HCT116 (cell line): ENCODE results near the gene CAMK2D. TPM values are rescaled to one million over a fixed set of nuclear protein-coding genes. Genes with fewer than 3 reads are reported as not detected.

Experiments used
- ATAC-seq: fragments of 200-7000 bp; cut with Tn5 transposase; 2 replicates; pipeline ENCODE4 v1.9.1; 2020; ENCODE audit warnings: mild to moderate bottlenecking, moderate library complexity
- BruUV-seq: library from RNA; stranded (reverse); fragments of 400-500 nt; replicated peaks from 2 replicates; lab custom pipeline; 2021; lab: Mats Ljungman, UMichigan
- CTCF ChIA-PET: fragments of 300-600 bp; sonication (Branson Sonifier 250); formaldehyde crosslinking; loops from one replicate; lab custom pipeline; 2021; ENCODE audit warnings: antibody characterized with exemption; lab: Charles Lee
- POLR2A ChIA-PET: fragments of 300-600, 350-600 bp; sonication (Branson Sonifier 250); formaldehyde crosslinking; loops from one replicate; lab custom pipeline; 2021; ENCODE audit warnings: antibody characterized with exemption; lab: Charles Lee
- RAD21 ChIA-PET, 2 experiments: fragments of 300-600 bp; sonication (Branson Sonifier 250); formaldehyde crosslinking; loops; one replicate each; lab custom pipeline; 2023; ENCODE audit warnings: low total read pairs in 2 of 2; ENCODE audit not compliant: uncharacterized antibody in 2 of 2, unreplicated experiment in 2 of 2, low non-redundant PET in 1 of 2; lab: Charles Lee
- DNase-seq: peaks from one replicate; pipeline ENCODE4 v3.0.0-alpha.2; 2010; ENCODE audit warnings: low read depth, low spot score
- H2AFZ ChIP-seq: fragments of 200-600 bp; shearing (Covaris generic), sonication (generic); 2 replicates; pipeline ENCODE4 v1.6.1; 2017; ENCODE audit warnings: low read depth, mixed run types, mixed read lengths, antibody characterized with exemption, low read length; ENCODE audit not compliant: poor library complexity, severe bottlenecking
- H3K27ac ChIP-seq: 2 replicates; pipeline ENCODE4 v1.5.1; 2012; ENCODE audit warnings: low read depth, low read length
- H3K27me3 ChIP-seq: fragments of 200-600 bp; sonication (generic); 2 replicates; pipeline ENCODE4 v1.6.1; 2016; ENCODE audit warnings: mixed run types, low read length, mixed read lengths; ENCODE audit not compliant: insufficient read depth
- H3K36me3 ChIP-seq, 2 experiments: fragments of 200-500 bp in 1 of 2; fragments of 200-600 bp in 1 of 2; sonication (Bioruptor generic) in 1 of 2; sonication (generic) in 1 of 2; 2 replicates each; pipeline versions ENCODE4 v1.5.1 to v1.6.1; 2014 to 2016; ENCODE audit warnings: low read length in 2 of 2, inconsistent platforms in 1 of 2, mixed read lengths in 1 of 2, mixed run types in 1 of 2; ENCODE audit not compliant: insufficient read depth in 2 of 2, control insufficient read depth in 1 of 2
- H3K4me1 ChIP-seq, 2 experiments: fragments of 200-600 bp in 1 of 2; sonication (generic) in 1 of 2; 2 replicates each; pipeline versions ENCODE4 v1.5.1 to v1.6.1; 2012 to 2017; ENCODE audit warnings: low read length in 2 of 2, inconsistent platforms in 1 of 2, mild to moderate bottlenecking in 1 of 2, mixed read lengths in 1 of 2, mixed run types in 1 of 2, moderate library complexity in 1 of 2; ENCODE audit not compliant: insufficient read depth in 2 of 2, control insufficient read depth in 1 of 2
- H3K4me2 ChIP-seq: fragments of 200-600 bp; sonication (generic); 2 replicates; pipeline ENCODE4 v1.6.1; 2017; ENCODE audit warnings: mixed run types, low read length, mixed read lengths
- H3K4me3 ChIP-seq, 2 experiments: fragments of 200-600 bp in 1 of 2; sonication (generic) in 1 of 2; replicated peaks in 1 of 2; 2 replicates each; pipeline ENCODE4 v1.5.1; 2011 to 2016; ENCODE audit warnings: low read length in 2 of 2, control low read depth in 1 of 2, low read depth in 1 of 2, mild to moderate bottlenecking in 1 of 2, mixed read lengths in 1 of 2, mixed run types in 1 of 2
- H3K79me2 ChIP-seq: fragments of 200-600 bp; sonication (generic); 2 replicates; pipeline ENCODE4 v1.6.1; 2017; ENCODE audit warnings: mild to moderate bottlenecking, mixed run types, low read length, moderate library complexity, mixed read lengths; ENCODE audit not compliant: insufficient read depth
- H3K9ac ChIP-seq: fragments of 200-600 bp; sonication (generic); 2 replicates; pipeline ENCODE4 v1.6.1; 2016; ENCODE audit warnings: low read length, mixed read lengths
- H3K9me2 ChIP-seq: fragments of 200-600 bp; sonication (generic), shearing (Covaris generic); 2 replicates; pipeline ENCODE4 v1.6.1; 2017; ENCODE audit warnings: mixed run types, mild to moderate bottlenecking, moderate library complexity; ENCODE audit not compliant: insufficient read depth
- H3K9me3 ChIP-seq, 2 experiments: fragments of 200-500 bp in 1 of 2; fragments of 200-600 bp in 1 of 2; sonication (Bioruptor generic) in 1 of 2; sonication (generic) in 1 of 2; 2 replicates each; pipeline ENCODE4 v1.6.1; 2014 to 2017; ENCODE audit warnings: low read length in 2 of 2, mixed read lengths in 2 of 2, inconsistent platforms in 1 of 2, low read depth in 1 of 2, mild to moderate bottlenecking in 1 of 2, mixed run types in 1 of 2, moderate library complexity in 1 of 2; ENCODE audit not compliant: control insufficient read depth in 1 of 2, insufficient read depth in 1 of 2
- H4K20me1 ChIP-seq: fragments of 200-600 bp; sonication (generic), shearing (Covaris generic); 2 replicates; pipeline ENCODE4 v1.6.1; 2017; ENCODE audit warnings: mixed run types, mild to moderate bottlenecking, moderate library complexity; ENCODE audit not compliant: insufficient read depth
- CTCF ChIP-seq, 3 experiments: fragments of 200-600 bp in 1 of 3; sonication (generic) in 1 of 3; IDR thresholded peaks in 2 of 3; conservative IDR thresholded peaks in 1 of 3; 2 replicates each; pipeline ENCODE4 v1.5.1; 2012 to 2017; ENCODE audit warnings: low read depth in 2 of 3, low read length in 2 of 3, antibody characterized with exemption in 1 of 3, borderline replicate concordance in 1 of 3, control low read depth in 1 of 3, mild to moderate bottlenecking in 1 of 3, mixed read lengths in 1 of 3, mixed run types in 1 of 3, moderate library complexity in 1 of 3; ENCODE audit not compliant: insufficient read depth in 1 of 3
- EGR1 ChIP-seq: IDR thresholded peaks from 2 replicates; pipeline ENCODE4 v1.6.1; 2012; ENCODE audit warnings: low read depth
- ELF1 ChIP-seq: IDR thresholded peaks from 2 replicates; pipeline ENCODE4 v1.6.1; 2012; ENCODE audit warnings: low read depth, borderline replicate concordance
- EZH2phosphoT487 ChIP-seq: fragments of 200-600 bp; IDR thresholded peaks from 2 replicates; pipeline ENCODE4 v1.6.1; 2018; ENCODE audit warnings: antibody characterized with exemption, borderline replicate concordance
- FOSL1 ChIP-seq: IDR thresholded peaks from 2 replicates; pipeline ENCODE4 v1.6.1; 2012; ENCODE audit warnings: low read depth
- JUND ChIP-seq: IDR thresholded peaks from 2 replicates; pipeline ENCODE4 v1.6.1; 2012
- MAX ChIP-seq: IDR thresholded peaks from 2 replicates; pipeline ENCODE4 v1.6.1; 2012
- POLR2AphosphoS5 ChIP-seq: IDR thresholded peaks from 2 replicates; pipeline ENCODE4 v1.6.1; 2011; ENCODE audit warnings: mild to moderate bottlenecking, low read depth, low read length, moderate library complexity
- SP1 ChIP-seq: IDR thresholded peaks from 2 replicates; pipeline ENCODE4 v1.6.1; 2012; ENCODE audit warnings: low read depth
- ZBTB33 ChIP-seq: IDR thresholded peaks from 2 replicates; pipeline ENCODE4 v1.6.1; 2011; ENCODE audit warnings: mild to moderate bottlenecking, low read length, moderate library complexity; ENCODE audit not compliant: insufficient replicate concordance; ENCODE audit errors: extremely low read depth
- intact Hi-C: fragments of 100-400 bp; cut with micrococcal nuclease; formaldehyde crosslinking; loops from 2 replicates; pipeline ENCODE4 v1.10.0; 2022
- total RNA-seq: library from RNA; stranded (reverse); gene quantifications from one replicate; pipeline ENCODE4 v1.2.1, GENCODE V29; 2021; ENCODE audit not compliant: unreplicated experiment
- TF ChIP-seq, protein P1 (sequence below): IDR thresholded peaks from 2 replicates; pipeline ENCODE4 v1.6.1; 2012

Gene CAMK2D
- total RNA-seq, 1 experiment from 2014 or later = 67.0 TPM

DNA sequence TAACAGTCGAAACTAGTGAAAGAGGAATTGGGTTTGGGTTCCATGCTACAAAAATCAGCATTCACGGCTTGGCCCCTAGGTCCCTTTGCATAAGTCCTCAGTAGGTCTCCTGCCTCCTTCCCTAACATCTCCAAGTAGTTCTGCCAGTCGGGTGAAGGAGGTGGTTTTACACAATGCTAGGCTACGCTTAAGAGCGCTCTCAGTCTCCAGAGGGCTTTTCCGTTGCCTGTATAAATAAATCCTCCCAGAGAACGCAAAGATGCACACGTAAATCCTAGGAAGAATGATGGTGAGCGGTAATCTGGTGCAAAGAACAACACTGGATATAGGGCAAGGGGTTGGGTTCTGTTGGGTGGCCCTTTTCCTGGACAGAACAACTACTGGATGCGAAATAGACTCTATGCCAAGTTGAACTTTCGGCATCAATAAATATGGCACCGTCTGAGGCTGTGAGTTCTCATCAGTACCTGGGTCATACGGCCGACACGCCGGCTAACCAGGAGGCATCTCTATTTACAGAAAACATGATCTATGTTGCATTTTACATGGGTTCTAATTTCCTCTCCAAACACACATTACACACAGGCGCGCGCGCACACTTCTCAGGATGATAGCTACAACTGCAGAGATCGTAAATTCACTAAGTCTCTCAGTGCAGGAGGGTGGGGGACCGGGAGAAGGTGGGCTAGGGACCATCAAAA is 1.3 kb downstream of the CAMK2D start:
- POLR2A ChIA-PET = interaction anchor here (0.8 kb wide), 1 partner anchor 293 kb away, joined by 3 read pairs; no protein-coding TSS in a partner anchor
- Histone ChIP-seq H3K9me3 (no peaks in the 10 kb centered on the region), H3K4me2 (peak overlapping the region; percentile 95), H3K9me2 (no peaks in the 10 kb centered on the region), H3K27ac (peak overlapping the region; percentile 95), H3K36me3 (no peaks in the 10 kb centered on the region), H2AFZ (no peak overlapping the region), H3K4me3 (peak overlapping the region; percentile 79 to 88), H3K27me3 (no peaks in the 10 kb centered on the region), H3K4me1 (peaks cover 15 to 29% of the 10 kb centered on the region in 2 experiments), H3K79me2 (peaks cover 46% of the 10 kb centered on the region), H4K20me1 (no peaks in the 10 kb centered on the region), H3K9ac (peak overlapping the region; percentile 83)
- RAD21 ChIA-PET = interaction anchor here in 1 of 2 experiments (1.1 kb wide), 1 partner anchor 186 kb away, joined by 3 read pairs; no protein-coding TSS in a partner anchor
- TSS peak; percentile 28 for BruUV-seq
- TF ChIP-seq JUND (no peak), SP1 (no peak)
- ATAC-seq (no peak), DNase-seq (no peak)
- CTCF ChIA-PET = interaction anchor here (1.2 kb wide), 1 partner anchor 213 kb away, joined by 6 read pairs; no protein-coding TSS in a partner anchor
- intact Hi-C loops = loop anchor here (5.0 to 10.0 kb wide), 5 partner anchors 293 to 465 kb away; no protein-coding TSS in a partner anchor

DNA sequence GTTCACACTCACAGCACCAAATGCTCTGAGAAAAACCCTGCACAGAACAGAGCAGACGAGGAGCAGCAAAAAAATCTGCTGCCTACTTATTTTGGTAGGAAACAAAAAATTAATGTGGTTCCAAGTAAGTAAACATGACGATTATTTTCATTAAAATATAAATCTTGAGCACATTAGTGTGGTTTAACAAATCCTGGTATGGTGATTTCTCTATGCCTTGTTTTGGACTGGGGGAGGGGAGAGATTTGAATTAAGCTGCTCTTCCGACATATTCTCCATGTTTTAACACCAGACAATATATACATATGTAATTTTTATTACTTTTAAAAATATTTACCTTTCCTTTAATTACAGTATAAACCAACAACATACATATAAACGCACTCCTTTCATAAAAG is 1.8 kb downstream of the CAMK2D start:
- Histone ChIP-seq H3K4me1 (peaks cover 15 to 29% of the 10 kb centered on the region in 2 experiments), H3K9me3 (no peaks in the 10 kb centered on the region), H3K9ac (peak overlapping the region; percentile 83), H3K4me3 (peak overlapping the region; percentile 79 to 88), H3K9me2 (no peaks in the 10 kb centered on the region), H2AFZ (no peak overlapping the region), H4K20me1 (no peaks in the 10 kb centered on the region), H3K4me2 (peak overlapping the region; percentile 95), H3K27me3 (no peaks in the 10 kb centered on the region), H3K79me2 (peaks cover 47% of the 10 kb centered on the region), H3K36me3 (no peaks in the 10 kb centered on the region), H3K27ac (peak overlapping the region; percentile 95; the same call in 1 of the 2 replicates)
- ChIA-PET RAD21 (no interaction called here), CTCF (no interaction called here), POLR2A (no interaction called here)
- no peak for DNase-seq
- intact Hi-C loops = loop anchor here (5.0 to 10.0 kb wide), 5 partner anchors 292 to 465 kb away; no protein-coding TSS in a partner anchor
- no TSS peak for BruUV-seq
- TF ChIP-seq, protein P1, sequence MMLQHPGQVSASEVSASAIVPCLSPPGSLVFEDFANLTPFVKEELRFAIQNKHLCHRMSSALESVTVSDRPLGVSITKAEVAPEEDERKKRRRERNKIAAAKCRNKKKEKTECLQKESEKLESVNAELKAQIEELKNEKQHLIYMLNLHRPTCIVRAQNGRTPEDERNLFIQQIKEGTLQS = no peak
- TF ChIP-seq FOSL1 = no peak
- TF ChIP-seq EZH2phosphoT487 = no peak
- TF ChIP-seq CTCF (IDR thresholded peaks at IDR 0.05 in 2 of 3, conservative IDR thresholded peaks at IDR 0.05 in 1 of 3; ENCODE audit: borderline replicate concordance in 1 of 3, insufficient read depth in 1 of 3, low read depth in 2 of 3, low read length in 2 of 3) = no peak
- no peak for TF ChIP-seq POLR2AphosphoS5
- no peak for TF ChIP-seq EGR1
- TF ChIP-seq MAX = no peak
- TF ChIP-seq ELF1 = no peak
- TF ChIP-seq ZBTB33 = no peak
- ATAC-seq = no peak
